GM23338 (cell line): ENCODE results near the gene NGB. TPM values are rescaled to one million over a fixed set of nuclear protein-coding genes. Genes with fewer than 3 reads are reported as not detected.

Experiments used
- ATAC-seq: fragments of 200-7000 bp; cut with Tn5 transposase; 3 replicates; pipeline ENCODE4 v1.9.1; 2020
- DNase-seq: peaks from one replicate; pipeline ENCODE4 v3.0.0-alpha.2; 2015; ENCODE audit warnings: low spot score
- H2AFZ ChIP-seq: fragments of 200-600 bp; sonication (generic); 2 replicates; pipeline ENCODE4 v1.8.0; 2016; ENCODE audit warnings: antibody characterized with exemption, mild to moderate bottlenecking, moderate library complexity
- H3F3A ChIP-seq: fragments of 200-600 bp; sonication (generic); replicated peaks from 2 replicates; pipeline ENCODE4 v1.8.0; 2017; ENCODE audit warnings: antibody characterized with exemption, mixed run types, low read depth
- H3K27ac ChIP-seq: fragments of 200-600 bp; sonication (generic); 2 replicates; pipeline ENCODE4 v1.6.1; 2016; ENCODE audit warnings: low read depth
- H3K27me3 ChIP-seq: fragments of 200-600 bp; sonication (generic); 2 replicates; pipeline ENCODE4 v1.8.0; 2016; ENCODE audit warnings: mild to moderate bottlenecking, mixed run types, moderate library complexity; ENCODE audit not compliant: insufficient read depth
- H3K36me3 ChIP-seq: fragments of 200-600 bp; sonication (generic); 2 replicates; pipeline ENCODE4 v1.8.0; 2016; ENCODE audit warnings: mild to moderate bottlenecking; ENCODE audit not compliant: insufficient read depth
- H3K4me1 ChIP-seq: fragments of 200-600 bp; sonication (generic); 2 replicates; pipeline ENCODE4 v1.8.0; 2016; ENCODE audit warnings: mild to moderate bottlenecking, moderate library complexity; ENCODE audit not compliant: insufficient read depth
- H3K4me2 ChIP-seq: fragments of 200-600 bp; sonication (generic); 2 replicates; pipeline ENCODE4 v1.7.1; 2017; ENCODE audit warnings: mixed run types
- H3K4me3 ChIP-seq: fragments of 200-600 bp; sonication (generic); 2 replicates; pipeline ENCODE4 v1.6.1; 2016; ENCODE audit warnings: mixed run types
- H3K79me2 ChIP-seq: fragments of 200-600 bp; sonication (generic); replicated peaks from 2 replicates; pipeline ENCODE4 v1.8.0; 2017; ENCODE audit warnings: mild to moderate bottlenecking; ENCODE audit not compliant: insufficient read depth
- H3K9me2 ChIP-seq: fragments of 200-600 bp; sonication (generic); 2 replicates; pipeline ENCODE4 v1.8.0; 2017; ENCODE audit not compliant: insufficient read depth
- H4K20me1 ChIP-seq: fragments of 200-600 bp; sonication (generic); replicated peaks from 2 replicates; pipeline ENCODE4 v1.8.0; 2017; ENCODE audit warnings: mild to moderate bottlenecking; ENCODE audit not compliant: insufficient read depth
- H3K27ac Mint-ChIP-seq: 2 replicates; pipeline ENCODE4 v1.8.0; 2020; ENCODE audit warnings: inconsistent platforms, mild to moderate bottlenecking, moderate library complexity, mixed read lengths
- H3K27me3 Mint-ChIP-seq: 3 replicates; pipeline ENCODE4 v1.8.0; 2022; ENCODE audit warnings: low read depth, mild to moderate bottlenecking, moderate library complexity, mixed read lengths, inconsistent platforms; ENCODE audit not compliant: insufficient read depth, poor library complexity
- H3K36me3 Mint-ChIP-seq: 3 replicates; pipeline ENCODE4 v1.8.0; 2021; ENCODE audit warnings: low read depth, mild to moderate bottlenecking, inconsistent platforms, moderate library complexity, mixed read lengths
- H3K4me1 Mint-ChIP-seq: 3 replicates; pipeline ENCODE4 v1.8.0; 2020; ENCODE audit warnings: mild to moderate bottlenecking, inconsistent platforms, mixed read lengths
- H3K4me3 Mint-ChIP-seq: 3 replicates; pipeline ENCODE4 v1.8.0; 2021; ENCODE audit warnings: moderate library complexity, mild to moderate bottlenecking, inconsistent platforms, mixed read lengths
- H3K9me3 Mint-ChIP-seq: 3 replicates; pipeline ENCODE4 v1.8.0; 2020; ENCODE audit warnings: moderate library complexity, mild to moderate bottlenecking, inconsistent platforms, mixed read lengths
- CREB1 ChIP-seq: fragments of 250-450 bp; sonication (Bioruptor Pico); IDR thresholded peaks from 2 replicates; pipeline ENCODE4 v1.5.0; 2020; ENCODE audit warnings: low read depth, mild to moderate bottlenecking, moderate library complexity
- EZH2 ChIP-seq: fragments of 200-600 bp; sonication (generic); IDR thresholded peaks from one replicate; pipeline ENCODE4 v1.8.0; 2017; ENCODE audit warnings: antibody characterized with exemption, mild to moderate bottlenecking, low read depth; ENCODE audit not compliant: unreplicated experiment
- EZH2phosphoT487 ChIP-seq: fragments of 200-600 bp; sonication (generic); IDR thresholded peaks from one replicate; pipeline ENCODE4 v1.8.1; 2018; ENCODE audit warnings: antibody characterized with exemption; ENCODE audit not compliant: unreplicated experiment
- JUNB ChIP-seq: IDR thresholded peaks from one replicate; pipeline ENCODE4 v1.6.1; 2016; ENCODE audit warnings: antibody characterized with exemption; ENCODE audit not compliant: unreplicated experiment
- NANOG ChIP-seq: IDR thresholded peaks from 2 replicates; pipeline ENCODE4 v1.6.1; 2016; ENCODE audit warnings: antibody characterized with exemption, borderline replicate concordance
- POLR2AphosphoS5 ChIP-seq: IDR thresholded peaks from 2 replicates; pipeline ENCODE4 v1.6.1; 2016; ENCODE audit warnings: antibody characterized with exemption, low read depth
- STAT1 ChIP-seq: IDR thresholded peaks from one replicate; pipeline ENCODE4 v1.6.1; 2016; ENCODE audit warnings: antibody characterized with exemption; ENCODE audit not compliant: unreplicated experiment
- ZNF114 ChIP-seq: fragments of 250-450 bp; sonication (Bioruptor Pico); IDR thresholded peaks from 2 replicates; pipeline ENCODE4 v1.5.0; 2020; ENCODE audit warnings: mild to moderate bottlenecking, moderate library complexity
- ZNF331 ChIP-seq: fragments of 250-450 bp; sonication (Bioruptor Pico); IDR thresholded peaks from 2 replicates; pipeline ENCODE4 v1.5.0; 2020; ENCODE audit warnings: low read depth, mild to moderate bottlenecking, moderate library complexity
- polyA plus RNA-seq: library from polyadenylated mRNA; unstranded; fragments of >200 nt; fragmentation: Nextera tagmentation; extraction: Ambion mirVana; gene quantifications from 2 replicates; pipeline ENCODE4 v1.2.1, GENCODE V29; 2016
- total RNA-seq: library from RNA; depleted of rRNA; stranded (reverse); fragments of >200 nt; shearing (Covaris generic); gene quantifications from 2 replicates; pipeline ENCODE4 v1.2.3, GENCODE V29; 2014
- TF ChIP-seq, protein P1 (sequence below): IDR thresholded peaks from one replicate; pipeline ENCODE4 v1.6.1; 2018; ENCODE audit warnings: antibody characterized with exemption; ENCODE audit not compliant: unreplicated experiment
- TF ChIP-seq, protein P2 (sequence below): IDR thresholded peaks from 2 replicates; pipeline ENCODE4 v1.6.1; 2016; ENCODE audit warnings: antibody characterized with exemption
- TF ChIP-seq, protein P3 (sequence below): fragments of 250-450 bp; sonication (Bioruptor Pico); IDR thresholded peaks from 2 replicates; pipeline ENCODE4 v1.5.0; 2020; ENCODE audit warnings: mild to moderate bottlenecking, moderate library complexity
- TF ChIP-seq, protein P4 (sequence below), 2 experiments: fragments of 200-600 bp in 1 of 2; sonication (generic) in 1 of 2; conservative IDR thresholded peaks; 2 replicates each; pipeline versions ENCODE4 v1.5.1 to v1.6.1; 2016 to 2017; ENCODE audit warnings: antibody characterized with exemption in 2 of 2, low read depth in 2 of 2, mild to moderate bottlenecking in 2 of 2, moderate library complexity in 1 of 2

The NGB gene
- total and polyA plus RNA-seq, 2 experiments from 2014 or later: 0.21 to 1.0 TPM

- peaks cover 10% of the 10 kb centered on the region for H3K27me3 Mint-ChIP-seq
- no peak overlapping the region for H3K4me3 ChIP-seq
- no peak for ATAC-seq
Measured at GRCh38 chr14:77250927-77251326, 20.1 kb downstream of the NGB start.

More at GRCh38 chr14:77250927-77251326, 20.1 kb downstream of the NGB start:
- DNase-seq: no peak
- Histone ChIP-seq H3K9me2 (no peaks in the 10 kb centered on the region), H3K36me3 (no peaks in the 10 kb centered on the region), H4K20me1 (no peaks in the 10 kb centered on the region; the same call in 1 of the 2 replicates), H3K27ac (no peak overlapping the region), H3K4me1 (no peaks in the 10 kb centered on the region), H3F3A (no peaks in the 10 kb centered on the region), H3K27me3 (no peaks in the 10 kb centered on the region), H3K4me2 (no peak overlapping the region), H3K79me2 (no peaks in the 10 kb centered on the region), H2AFZ (no peak overlapping the region)
- H3K27ac Mint-ChIP-seq: no peak overlapping the region
- no peak for TF ChIP-seq EZH2phosphoT487
- TF ChIP-seq CREB1 (CRISPR knock-in tag): no peak
- TF ChIP-seq, protein P1, sequence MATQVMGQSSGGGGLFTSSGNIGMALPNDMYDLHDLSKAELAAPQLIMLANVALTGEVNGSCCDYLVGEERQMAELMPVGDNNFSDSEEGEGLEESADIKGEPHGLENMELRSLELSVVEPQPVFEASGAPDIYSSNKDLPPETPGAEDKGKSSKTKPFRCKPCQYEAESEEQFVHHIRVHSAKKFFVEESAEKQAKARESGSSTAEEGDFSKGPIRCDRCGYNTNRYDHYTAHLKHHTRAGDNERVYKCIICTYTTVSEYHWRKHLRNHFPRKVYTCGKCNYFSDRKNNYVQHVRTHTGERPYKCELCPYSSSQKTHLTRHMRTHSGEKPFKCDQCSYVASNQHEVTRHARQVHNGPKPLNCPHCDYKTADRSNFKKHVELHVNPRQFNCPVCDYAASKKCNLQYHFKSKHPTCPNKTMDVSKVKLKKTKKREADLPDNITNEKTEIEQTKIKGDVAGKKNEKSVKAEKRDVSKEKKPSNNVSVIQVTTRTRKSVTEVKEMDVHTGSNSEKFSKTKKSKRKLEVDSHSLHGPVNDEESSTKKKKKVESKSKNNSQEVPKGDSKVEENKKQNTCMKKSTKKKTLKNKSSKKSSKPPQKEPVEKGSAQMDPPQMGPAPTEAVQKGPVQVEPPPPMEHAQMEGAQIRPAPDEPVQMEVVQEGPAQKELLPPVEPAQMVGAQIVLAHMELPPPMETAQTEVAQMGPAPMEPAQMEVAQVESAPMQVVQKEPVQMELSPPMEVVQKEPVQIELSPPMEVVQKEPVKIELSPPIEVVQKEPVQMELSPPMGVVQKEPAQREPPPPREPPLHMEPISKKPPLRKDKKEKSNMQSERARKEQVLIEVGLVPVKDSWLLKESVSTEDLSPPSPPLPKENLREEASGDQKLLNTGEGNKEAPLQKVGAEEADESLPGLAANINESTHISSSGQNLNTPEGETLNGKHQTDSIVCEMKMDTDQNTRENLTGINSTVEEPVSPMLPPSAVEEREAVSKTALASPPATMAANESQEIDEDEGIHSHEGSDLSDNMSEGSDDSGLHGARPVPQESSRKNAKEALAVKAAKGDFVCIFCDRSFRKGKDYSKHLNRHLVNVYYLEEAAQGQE: no peak
- TF ChIP-seq, protein P2, sequence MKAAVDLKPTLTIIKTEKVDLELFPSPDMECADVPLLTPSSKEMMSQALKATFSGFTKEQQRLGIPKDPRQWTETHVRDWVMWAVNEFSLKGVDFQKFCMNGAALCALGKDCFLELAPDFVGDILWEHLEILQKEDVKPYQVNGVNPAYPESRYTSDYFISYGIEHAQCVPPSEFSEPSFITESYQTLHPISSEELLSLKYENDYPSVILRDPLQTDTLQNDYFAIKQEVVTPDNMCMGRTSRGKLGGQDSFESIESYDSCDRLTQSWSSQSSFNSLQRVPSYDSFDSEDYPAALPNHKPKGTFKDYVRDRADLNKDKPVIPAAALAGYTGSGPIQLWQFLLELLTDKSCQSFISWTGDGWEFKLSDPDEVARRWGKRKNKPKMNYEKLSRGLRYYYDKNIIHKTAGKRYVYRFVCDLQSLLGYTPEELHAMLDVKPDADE: no peak
- TF ChIP-seq, protein P3, sequence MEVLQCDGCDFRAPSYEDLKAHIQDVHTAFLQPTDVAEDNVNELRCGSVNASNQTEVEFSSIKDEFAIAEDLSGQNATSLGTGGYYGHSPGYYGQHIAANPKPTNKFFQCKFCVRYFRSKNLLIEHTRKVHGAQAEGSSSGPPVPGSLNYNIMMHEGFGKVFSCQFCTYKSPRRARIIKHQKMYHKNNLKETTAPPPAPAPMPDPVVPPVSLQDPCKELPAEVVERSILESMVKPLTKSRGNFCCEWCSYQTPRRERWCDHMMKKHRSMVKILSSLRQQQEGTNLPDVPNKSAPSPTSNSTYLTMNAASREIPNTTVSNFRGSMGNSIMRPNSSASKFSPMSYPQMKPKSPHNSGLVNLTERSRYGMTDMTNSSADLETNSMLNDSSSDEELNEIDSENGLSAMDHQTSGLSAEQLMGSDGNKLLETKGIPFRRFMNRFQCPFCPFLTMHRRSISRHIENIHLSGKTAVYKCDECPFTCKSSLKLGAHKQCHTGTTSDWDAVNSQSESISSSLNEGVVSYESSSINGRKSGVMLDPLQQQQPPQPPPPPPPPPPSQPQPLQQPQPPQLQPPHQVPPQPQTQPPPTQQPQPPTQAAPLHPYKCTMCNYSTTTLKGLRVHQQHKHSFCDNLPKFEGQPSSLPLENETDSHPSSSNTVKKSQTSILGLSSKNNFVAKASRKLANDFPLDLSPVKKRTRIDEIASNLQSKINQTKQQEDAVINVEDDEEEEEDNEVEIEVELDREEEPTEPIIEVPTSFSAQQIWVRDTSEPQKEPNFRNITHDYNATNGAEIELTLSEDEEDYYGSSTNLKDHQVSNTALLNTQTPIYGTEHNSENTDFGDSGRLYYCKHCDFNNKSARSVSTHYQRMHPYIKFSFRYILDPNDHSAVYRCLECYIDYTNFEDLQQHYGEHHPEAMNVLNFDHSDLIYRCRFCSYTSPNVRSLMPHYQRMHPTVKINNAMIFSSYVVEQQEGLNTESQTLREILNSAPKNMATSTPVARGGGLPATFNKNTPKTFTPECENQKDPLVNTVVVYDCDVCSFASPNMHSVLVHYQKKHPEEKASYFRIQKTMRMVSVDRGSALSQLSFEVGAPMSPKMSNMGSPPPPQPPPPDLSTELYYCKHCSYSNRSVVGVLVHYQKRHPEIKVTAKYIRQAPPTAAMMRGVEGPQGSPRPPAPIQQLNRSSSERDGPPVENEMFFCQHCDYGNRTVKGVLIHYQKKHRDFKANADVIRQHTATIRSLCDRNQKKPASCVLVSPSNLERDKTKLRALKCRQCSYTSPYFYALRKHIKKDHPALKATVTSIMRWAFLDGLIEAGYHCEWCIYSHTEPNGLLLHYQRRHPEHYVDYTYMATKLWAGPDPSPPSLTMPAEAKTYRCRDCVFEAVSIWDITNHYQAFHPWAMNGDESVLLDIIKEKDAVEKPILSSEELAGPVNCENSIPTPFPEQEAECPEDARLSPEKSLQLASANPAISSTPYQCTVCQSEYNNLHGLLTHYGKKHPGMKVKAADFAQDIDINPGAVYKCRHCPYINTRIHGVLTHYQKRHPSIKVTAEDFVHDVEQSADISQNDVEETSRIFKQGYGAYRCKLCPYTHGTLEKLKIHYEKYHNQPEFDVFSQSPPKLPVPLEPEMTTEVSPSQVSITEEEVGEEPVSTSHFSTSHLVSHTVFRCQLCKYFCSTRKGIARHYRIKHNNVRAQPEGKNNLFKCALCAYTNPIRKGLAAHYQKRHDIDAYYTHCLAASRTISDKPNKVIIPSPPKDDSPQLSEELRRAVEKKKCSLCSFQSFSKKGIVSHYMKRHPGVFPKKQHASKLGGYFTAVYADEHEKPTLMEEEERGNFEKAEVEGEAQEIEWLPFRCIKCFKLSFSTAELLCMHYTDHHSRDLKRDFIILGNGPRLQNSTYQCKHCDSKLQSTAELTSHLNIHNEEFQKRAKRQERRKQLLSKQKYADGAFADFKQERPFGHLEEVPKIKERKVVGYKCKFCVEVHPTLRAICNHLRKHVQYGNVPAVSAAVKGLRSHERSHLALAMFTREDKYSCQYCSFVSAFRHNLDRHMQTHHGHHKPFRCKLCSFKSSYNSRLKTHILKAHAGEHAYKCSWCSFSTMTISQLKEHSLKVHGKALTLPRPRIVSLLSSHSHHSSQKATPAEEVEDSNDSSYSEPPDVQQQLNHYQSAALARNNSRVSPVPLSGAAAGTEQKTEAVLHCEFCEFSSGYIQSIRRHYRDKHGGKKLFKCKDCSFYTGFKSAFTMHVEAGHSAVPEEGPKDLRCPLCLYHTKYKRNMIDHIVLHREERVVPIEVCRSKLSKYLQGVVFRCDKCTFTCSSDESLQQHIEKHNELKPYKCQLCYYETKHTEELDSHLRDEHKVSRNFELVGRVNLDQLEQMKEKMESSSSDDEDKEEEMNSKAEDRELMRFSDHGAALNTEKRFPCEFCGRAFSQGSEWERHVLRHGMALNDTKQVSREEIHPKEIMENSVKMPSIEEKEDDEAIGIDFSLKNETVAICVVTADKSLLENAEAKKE (CRISPR knock-in tag): no peak
- no peak for TF ChIP-seq JUNB
- TF ChIP-seq POLR2AphosphoS5: no peak
- no peak for TF ChIP-seq EZH2
- TF ChIP-seq STAT1: no peak
- no peak for TF ChIP-seq ZNF114
- TF ChIP-seq ZNF331: no peak
- TF ChIP-seq, protein P4, sequence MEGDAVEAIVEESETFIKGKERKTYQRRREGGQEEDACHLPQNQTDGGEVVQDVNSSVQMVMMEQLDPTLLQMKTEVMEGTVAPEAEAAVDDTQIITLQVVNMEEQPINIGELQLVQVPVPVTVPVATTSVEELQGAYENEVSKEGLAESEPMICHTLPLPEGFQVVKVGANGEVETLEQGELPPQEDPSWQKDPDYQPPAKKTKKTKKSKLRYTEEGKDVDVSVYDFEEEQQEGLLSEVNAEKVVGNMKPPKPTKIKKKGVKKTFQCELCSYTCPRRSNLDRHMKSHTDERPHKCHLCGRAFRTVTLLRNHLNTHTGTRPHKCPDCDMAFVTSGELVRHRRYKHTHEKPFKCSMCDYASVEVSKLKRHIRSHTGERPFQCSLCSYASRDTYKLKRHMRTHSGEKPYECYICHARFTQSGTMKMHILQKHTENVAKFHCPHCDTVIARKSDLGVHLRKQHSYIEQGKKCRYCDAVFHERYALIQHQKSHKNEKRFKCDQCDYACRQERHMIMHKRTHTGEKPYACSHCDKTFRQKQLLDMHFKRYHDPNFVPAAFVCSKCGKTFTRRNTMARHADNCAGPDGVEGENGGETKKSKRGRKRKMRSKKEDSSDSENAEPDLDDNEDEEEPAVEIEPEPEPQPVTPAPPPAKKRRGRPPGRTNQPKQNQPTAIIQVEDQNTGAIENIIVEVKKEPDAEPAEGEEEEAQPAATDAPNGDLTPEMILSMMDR (conservative IDR thresholded peaks at IDR 0.05; ENCODE audit: low read depth in 2 of 2): no peak
- no peak for TF ChIP-seq NANOG
- no peaks in the 10 kb centered on the region for H3K9me3 Mint-ChIP-seq
- H3K4me1 Mint-ChIP-seq: no peaks in the 10 kb centered on the region
- H3K36me3 Mint-ChIP-seq: no peaks in the 10 kb centered on the region
- no peak overlapping the region for H3K4me3 Mint-ChIP-seq
